ENCODE measurements around the gene TMEM132C.

Gene TMEM132C

GRCh38 chr12:128314611-128315010 is 47.6 kb downstream of the TMEM132C start:
- TF ChIP-seq POLR2AphosphoS5 (IDR thresholded peaks at IDR 0.05; ENCODE audit: low read depth, low read length) (no peak), POLR2A (IDR thresholded peaks at IDR 0.05; ENCODE audit: low read depth, low read length) (no peak), SPI1 (IDR thresholded peaks at IDR 0.05; ENCODE audit: low read depth, low read length) (no peak), PAX5 (IDR thresholded peaks at IDR 0.05; ENCODE audit: insufficient read depth, low read length, severe bottlenecking) (no peak), POU2F2 (IDR thresholded peaks at IDR 0.05; ENCODE audit: low read depth, low read length) (no peak), TAF1 (IDR thresholded peaks at IDR 0.05; ENCODE audit: low read depth, low read length) (no peak)
- FAIRE-seq: no peak
- DNase-seq (ENCODE audit: insufficient read length, low spot score): no peak

GRCh38 chr12:128316078-128316477 is 49.1 kb downstream of the TMEM132C start:
- TF ChIP-seq TAF1 (IDR thresholded peaks at IDR 0.05; ENCODE audit: low read depth, low read length) (no peak), POLR2A (IDR thresholded peaks at IDR 0.05; ENCODE audit: low read depth, low read length) (no peak), SPI1 (IDR thresholded peaks at IDR 0.05; ENCODE audit: low read depth, low read length) (no peak), PAX5 (IDR thresholded peaks at IDR 0.05; ENCODE audit: insufficient read depth, low read length, severe bottlenecking) (no peak), POU2F2 (IDR thresholded peaks at IDR 0.05; ENCODE audit: low read depth, low read length) (no peak), POLR2AphosphoS5 (IDR thresholded peaks at IDR 0.05; ENCODE audit: low read depth, low read length) (no peak)
- FAIRE-seq (no peak), DNase-seq (ENCODE audit: insufficient read length, low spot score) (no peak)

GRCh38 chr12:128316973-128317526 is 50.1 kb downstream of the TMEM132C start:
- no peak for TF ChIP-seq TAF1 (IDR thresholded peaks at IDR 0.05; ENCODE audit: low read depth, low read length)
- TF ChIP-seq SPI1 (IDR thresholded peaks at IDR 0.05; ENCODE audit: low read depth, low read length): no peak
- TF ChIP-seq POLR2AphosphoS5 (IDR thresholded peaks at IDR 0.05; ENCODE audit: low read depth, low read length): no peak
- no peak for TF ChIP-seq POLR2A (IDR thresholded peaks at IDR 0.05; ENCODE audit: low read depth, low read length)
- TF ChIP-seq POU2F2 (IDR thresholded peaks at IDR 0.05; ENCODE audit: low read depth, low read length): no peak
- TF ChIP-seq PAX5 (IDR thresholded peaks at IDR 0.05; ENCODE audit: insufficient read depth, low read length, severe bottlenecking): no peak
- DNase-seq (ENCODE audit: insufficient read length, low spot score) (no peak), FAIRE-seq (no peak)

GRCh38 chr12:128318341-128318740 is 51.4 kb downstream of the TMEM132C start:
- FAIRE-seq: no peak
- DNase-seq (ENCODE audit: insufficient read length, low spot score): no peak
- TF ChIP-seq PAX5 (IDR thresholded peaks at IDR 0.05; ENCODE audit: insufficient read depth, low read length, severe bottlenecking): no peak
- TF ChIP-seq POLR2AphosphoS5 (IDR thresholded peaks at IDR 0.05; ENCODE audit: low read depth, low read length): no peak
- TF ChIP-seq TAF1 (IDR thresholded peaks at IDR 0.05; ENCODE audit: low read depth, low read length): no peak
- TF ChIP-seq SPI1 (IDR thresholded peaks at IDR 0.05; ENCODE audit: low read depth, low read length): no peak
- TF ChIP-seq POU2F2 (IDR thresholded peaks at IDR 0.05; ENCODE audit: low read depth, low read length): no peak
- TF ChIP-seq POLR2A (IDR thresholded peaks at IDR 0.05; ENCODE audit: low read depth, low read length): no peak

- FAIRE-seq (no peak), DNase-seq (ENCODE audit: insufficient read length, low spot score) (no peak)
- TF ChIP-seq POLR2AphosphoS5 (IDR thresholded peaks at IDR 0.05; ENCODE audit: low read depth, low read length) (no peak), POU2F2 (IDR thresholded peaks at IDR 0.05; ENCODE audit: low read depth, low read length) (no peak)
These were observed 52.0 kb downstream of the TMEM132C start for GRCh38 chr12:128318946-128319345.

- TF ChIP-seq POLR2A (IDR thresholded peaks at IDR 0.05; ENCODE audit: low read depth, low read length): no peak
- no peak for TF ChIP-seq PAX5 (IDR thresholded peaks at IDR 0.05; ENCODE audit: insufficient read depth, low read length, severe bottlenecking)
- no peak for TF ChIP-seq TAF1 (IDR thresholded peaks at IDR 0.05; ENCODE audit: low read depth, low read length)
- TF ChIP-seq POLR2AphosphoS5 (IDR thresholded peaks at IDR 0.05; ENCODE audit: low read depth, low read length): no peak
- TF ChIP-seq POU2F2 (IDR thresholded peaks at IDR 0.05; ENCODE audit: low read depth, low read length): no peak
- TF ChIP-seq SPI1 (IDR thresholded peaks at IDR 0.05; ENCODE audit: low read depth, low read length): no peak
- DNase-seq (ENCODE audit: insufficient read length, low spot score) (no peak), FAIRE-seq (no peak)
These were observed 55.4 kb downstream of the TMEM132C start for GRCh38 chr12:128322341-128322740.

- TF ChIP-seq TAF1 (IDR thresholded peaks at IDR 0.05; ENCODE audit: low read depth, low read length) (no peak), PAX5 (IDR thresholded peaks at IDR 0.05; ENCODE audit: insufficient read depth, low read length, severe bottlenecking) (no peak), POLR2AphosphoS5 (IDR thresholded peaks at IDR 0.05; ENCODE audit: low read depth, low read length) (no peak), SPI1 (IDR thresholded peaks at IDR 0.05; ENCODE audit: low read depth, low read length) (no peak), POLR2A (IDR thresholded peaks at IDR 0.05; ENCODE audit: low read depth, low read length) (no peak), POU2F2 (IDR thresholded peaks at IDR 0.05; ENCODE audit: low read depth, low read length) (no peak)
- FAIRE-seq: no peak
- DNase-seq (ENCODE audit: insufficient read length, low spot score): no peak
These were observed 56.4 kb downstream of the TMEM132C start for GRCh38 chr12:128323145-128323920.

- no peak for FAIRE-seq
- no peak for TF ChIP-seq POU2F2 (IDR thresholded peaks at IDR 0.05; ENCODE audit: low read depth, low read length)
- no peak for TF ChIP-seq PAX5 (IDR thresholded peaks at IDR 0.05; ENCODE audit: insufficient read depth, low read length, severe bottlenecking)
- TF ChIP-seq TAF1 (IDR thresholded peaks at IDR 0.05; ENCODE audit: low read depth, low read length): no peak
- TF ChIP-seq POLR2AphosphoS5 (IDR thresholded peaks at IDR 0.05; ENCODE audit: low read depth, low read length): no peak
- TF ChIP-seq POLR2A (IDR thresholded peaks at IDR 0.05; ENCODE audit: low read depth, low read length): no peak
- no peak for TF ChIP-seq SPI1 (IDR thresholded peaks at IDR 0.05; ENCODE audit: low read depth, low read length)
- no peak for DNase-seq (ENCODE audit: insufficient read length, low spot score)
These were observed 58.7 kb downstream of the TMEM132C start for GRCh38 chr12:128325646-128326045.

- FAIRE-seq (no peak), DNase-seq (ENCODE audit: insufficient read length, low spot score) (no peak)
- TF ChIP-seq TAF1 (IDR thresholded peaks at IDR 0.05; ENCODE audit: low read depth, low read length) (no peak), POLR2A (IDR thresholded peaks at IDR 0.05; ENCODE audit: low read depth, low read length) (no peak), SPI1 (IDR thresholded peaks at IDR 0.05; ENCODE audit: low read depth, low read length) (no peak)
These were observed 59.4 kb downstream of the TMEM132C start for GRCh38 chr12:128326406-128326805.

- FAIRE-seq (no peak), DNase-seq (ENCODE audit: insufficient read length, low spot score) (no peak)
- no peak for TF ChIP-seq PAX5 (IDR thresholded peaks at IDR 0.05; ENCODE audit: insufficient read depth, low read length, severe bottlenecking)
- no peak for TF ChIP-seq POU2F2 (IDR thresholded peaks at IDR 0.05; ENCODE audit: low read depth, low read length)
- TF ChIP-seq POLR2A (IDR thresholded peaks at IDR 0.05; ENCODE audit: low read depth, low read length): no peak
- TF ChIP-seq SPI1 (IDR thresholded peaks at IDR 0.05; ENCODE audit: low read depth, low read length): no peak
- no peak for TF ChIP-seq TAF1 (IDR thresholded peaks at IDR 0.05; ENCODE audit: low read depth, low read length)
- TF ChIP-seq POLR2AphosphoS5 (IDR thresholded peaks at IDR 0.05; ENCODE audit: low read depth, low read length): no peak
These were observed 62.0 kb downstream of the TMEM132C start for GRCh38 chr12:128328961-128329360.
